GM18526 (cell line): ENCODE data around the gene RNU6-9.

ENCODE experiments used
- POLR2A ChIP-seq: IDR thresholded peaks from 3 replicates; pipeline ENCODE4 v1.6.1; 2011; ENCODE audit not compliant: insufficient read length; ENCODE audit errors: extremely low read depth

The RNU6-9 gene

DNA sequence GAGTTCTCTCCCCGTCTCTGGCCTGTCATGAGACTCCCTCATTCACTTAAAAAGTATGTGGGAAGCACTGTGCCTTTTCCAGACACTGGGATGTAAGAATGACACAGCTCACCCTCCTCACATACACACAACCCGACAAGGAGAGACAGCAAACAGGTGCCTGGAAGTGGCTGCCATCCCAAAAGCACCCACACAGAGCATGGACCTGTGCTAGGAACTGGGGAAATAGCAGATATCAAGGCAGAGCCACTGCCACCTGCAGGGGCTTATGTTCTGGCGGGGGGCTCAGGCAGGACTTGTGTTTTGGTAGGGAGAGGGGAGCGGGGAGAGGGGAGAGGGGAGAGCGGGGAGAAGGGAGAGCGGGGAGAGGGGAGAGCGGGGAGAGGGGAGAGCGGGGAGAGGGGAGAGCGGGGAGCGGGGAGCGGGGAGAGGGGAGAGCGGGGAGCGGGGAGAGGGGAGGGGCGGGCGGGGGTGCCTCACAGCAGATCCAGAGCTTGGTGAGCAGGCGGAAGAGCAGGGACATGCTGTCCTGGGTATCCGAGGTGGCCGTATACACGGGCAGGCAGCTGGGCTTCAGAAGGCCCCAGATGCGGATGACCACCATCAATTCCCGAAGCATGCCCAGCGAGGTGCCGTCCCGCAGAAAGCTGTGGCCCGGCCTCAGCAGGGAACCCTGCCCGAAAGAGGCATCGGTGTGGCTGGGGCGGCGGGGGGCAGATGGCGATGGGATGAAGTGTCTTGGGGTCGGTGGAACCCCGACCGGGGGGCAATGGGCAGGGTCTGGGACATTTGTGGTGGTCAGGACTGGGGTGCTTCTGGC lies 21.6 kb upstream of the RNU6-9 start:
- no peak for TF ChIP-seq POLR2A

DNA sequence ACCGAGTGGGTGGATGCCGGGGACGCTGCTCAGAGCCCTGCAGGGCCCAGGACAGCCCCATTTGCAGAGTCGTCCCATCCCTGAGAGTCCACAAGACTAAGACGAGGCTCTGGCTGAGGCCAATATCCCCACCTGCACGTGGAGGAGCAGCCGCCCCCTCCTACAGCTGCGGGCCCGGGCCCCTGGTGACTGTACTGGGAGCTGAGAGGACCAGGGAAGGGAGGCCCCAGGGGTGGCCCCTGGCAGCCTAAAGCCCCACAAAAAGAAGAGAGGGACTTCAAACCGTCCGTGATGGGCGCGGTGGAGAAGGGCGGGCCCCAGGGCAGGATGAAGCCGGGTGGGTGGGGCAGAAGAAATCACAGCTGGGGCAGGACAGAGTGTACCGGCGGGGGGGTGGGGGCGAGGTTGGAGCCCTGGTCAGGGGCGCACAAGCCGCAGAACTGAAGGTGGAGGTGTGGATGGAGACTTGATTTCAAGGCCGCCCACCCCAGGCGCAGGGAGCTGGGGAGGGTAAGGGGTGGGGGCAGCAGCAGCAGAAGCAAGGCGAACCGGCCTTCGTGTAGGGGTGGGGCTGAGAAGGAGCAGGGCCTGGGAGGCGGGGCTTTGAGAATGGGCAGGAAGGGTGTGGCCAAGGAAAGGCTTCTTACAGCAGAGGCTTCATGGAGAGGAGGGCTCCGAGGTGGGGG lies 20.9 kb upstream of the RNU6-9 start:
- no peak for TF ChIP-seq POLR2A

DNA sequence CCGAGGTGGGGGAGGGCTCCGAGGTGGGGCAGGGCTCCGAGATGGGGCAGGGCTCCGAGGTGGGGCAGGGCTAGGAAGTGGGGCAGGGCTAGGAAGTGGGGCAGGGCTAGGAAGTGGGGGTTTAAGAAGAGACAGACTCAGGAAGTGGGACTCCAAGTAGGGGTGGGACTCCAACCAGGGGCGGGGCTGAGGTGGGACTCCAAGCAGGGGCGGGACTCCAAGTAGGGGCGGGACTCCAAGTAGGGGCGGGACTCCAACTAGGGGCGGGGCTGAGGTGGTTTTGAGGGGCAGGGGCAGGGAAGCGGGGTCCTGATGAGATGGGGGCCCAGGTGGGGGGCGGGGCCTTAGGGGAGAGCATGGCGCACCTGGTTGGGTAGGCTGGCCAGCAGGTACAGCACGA lies 20.2 kb upstream of the RNU6-9 start:
- no peak for TF ChIP-seq POLR2A

GRCh38 chr19:873561-874041 lies 19.7 kb upstream of the RNU6-9 start:
- no peak for TF ChIP-seq POLR2A

- TF ChIP-seq POLR2A: no peak
These were observed 17.9 kb upstream of the RNU6-9 start for GRCh38 chr19:875265-875879.

DNA sequence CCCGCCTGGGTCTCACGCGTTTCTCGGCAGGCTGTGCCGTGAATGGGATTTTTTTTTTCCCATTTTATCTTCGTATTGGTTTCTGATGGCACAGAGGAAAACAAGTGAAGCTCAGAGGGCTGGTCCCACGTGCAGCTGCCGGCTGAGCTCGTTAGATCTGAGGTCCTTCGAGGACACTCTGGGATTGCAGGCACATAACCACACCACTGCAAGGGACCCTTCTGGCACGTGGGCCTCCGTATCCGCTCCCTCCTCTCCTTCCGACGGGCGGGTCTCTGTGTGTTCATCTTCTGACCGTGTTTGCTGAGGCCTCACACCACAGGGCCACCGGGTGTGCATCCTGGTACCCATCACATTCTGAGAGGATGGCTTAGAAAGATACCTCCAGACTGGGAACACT lies 17.2 kb upstream of the RNU6-9 start:
- TF ChIP-seq POLR2A: no peak

GRCh38 chr19:876780-877314 lies 16.4 kb upstream of the RNU6-9 start:
- no peak for TF ChIP-seq POLR2A

DNA sequence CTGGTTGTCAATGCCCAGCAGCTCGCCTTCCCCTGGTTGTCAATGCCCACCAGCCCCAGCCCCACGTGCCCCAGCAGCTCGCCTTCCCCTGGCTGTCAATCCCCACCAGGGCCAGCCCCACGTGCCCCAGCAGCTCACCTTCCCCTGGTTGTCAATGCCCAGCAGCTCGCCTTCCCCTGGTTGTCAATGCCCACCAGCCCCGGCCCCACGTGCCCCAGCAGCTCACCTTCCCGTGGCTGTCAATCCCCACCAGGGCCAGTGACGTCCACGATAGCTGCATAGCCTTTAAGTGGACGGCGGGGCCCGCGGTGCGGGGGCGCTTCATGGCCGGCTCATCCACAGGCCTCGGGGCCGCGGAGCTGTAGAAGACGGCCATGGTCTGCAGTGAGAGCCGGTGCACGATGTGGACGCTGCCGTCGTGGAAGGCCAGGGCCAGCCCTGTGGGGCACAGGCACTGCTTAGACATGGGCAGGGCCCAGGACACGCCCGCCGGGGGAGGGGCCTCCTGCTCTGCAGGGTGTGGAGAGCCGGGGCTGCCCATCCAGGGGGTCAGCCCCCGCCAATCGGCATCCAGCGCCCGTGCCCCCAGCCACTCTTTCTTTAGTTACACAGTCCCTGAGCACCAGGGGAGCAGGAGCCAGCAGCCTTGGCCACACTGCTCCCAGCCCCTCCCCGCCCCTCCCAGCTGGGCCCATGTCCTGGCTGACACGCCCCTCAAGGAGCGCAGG lies 13.4 kb upstream of the RNU6-9 start:
- TF ChIP-seq POLR2A: no peak

DNA sequence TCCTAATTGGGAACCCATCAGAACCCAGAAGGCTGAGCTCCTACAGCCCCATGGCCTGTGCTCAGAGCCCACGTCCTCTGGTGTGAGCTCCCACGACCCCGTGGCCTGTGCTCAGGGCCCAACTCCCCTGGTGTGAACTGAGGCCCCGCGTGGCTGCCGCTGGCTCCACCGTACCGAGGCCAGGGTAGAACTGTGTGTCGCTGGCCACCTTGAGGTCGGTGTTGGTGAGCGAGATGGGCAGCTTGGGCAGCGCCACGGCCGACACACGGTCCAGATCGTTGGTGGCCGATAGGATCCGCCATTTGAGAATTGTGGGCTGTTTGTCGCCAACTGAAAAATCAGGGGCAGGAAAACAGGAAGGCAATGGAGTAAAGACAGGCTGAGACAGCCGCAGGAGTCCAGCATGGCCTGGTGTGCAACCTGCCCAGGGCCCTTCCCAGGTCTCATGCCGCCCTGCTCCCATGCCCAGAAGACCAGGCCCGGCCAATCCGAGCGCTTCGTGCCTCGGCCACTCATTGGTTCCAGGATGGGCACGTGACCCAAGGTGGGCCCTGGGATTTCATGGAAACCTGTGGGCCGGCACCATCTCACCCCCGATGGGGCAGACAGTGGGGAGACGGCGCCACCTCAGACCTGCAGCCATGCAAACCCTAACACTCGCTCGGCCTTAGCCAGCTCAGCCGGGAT lies 11.8 kb upstream of the RNU6-9 start:
- no peak for TF ChIP-seq POLR2A

- TF ChIP-seq POLR2A: no peak
These were observed 10.3 kb upstream of the RNU6-9 start for GRCh38 chr19:882871-883497.

DNA sequence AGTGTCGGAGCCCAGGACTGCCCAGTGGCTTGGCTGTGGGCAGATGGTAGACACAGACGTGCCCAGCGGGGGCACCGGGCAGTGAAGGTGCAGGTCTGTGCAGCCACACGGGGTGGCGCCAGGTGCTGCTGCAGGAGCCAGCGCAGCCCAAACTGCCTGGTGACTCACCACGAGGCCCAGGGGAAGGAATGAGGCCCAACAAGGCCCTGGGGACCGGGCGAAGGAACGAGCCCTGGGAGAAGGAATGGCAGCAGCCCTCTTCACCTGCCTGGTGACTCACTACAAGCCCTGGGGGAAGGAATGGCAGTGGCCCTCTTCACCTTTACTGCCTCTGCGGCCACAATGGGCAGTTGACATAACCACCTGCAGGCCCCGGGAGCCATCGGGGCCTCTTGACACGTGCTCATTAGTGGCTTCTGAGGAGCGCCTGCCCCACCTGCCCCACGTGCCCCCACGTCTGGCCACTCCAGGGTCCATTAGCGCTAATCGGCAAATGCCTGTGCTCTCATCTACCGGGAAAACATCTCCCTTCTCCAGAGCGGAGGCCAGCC lies 9.5 kb upstream of the RNU6-9 start:
- no peak for TF ChIP-seq POLR2A

DNA sequence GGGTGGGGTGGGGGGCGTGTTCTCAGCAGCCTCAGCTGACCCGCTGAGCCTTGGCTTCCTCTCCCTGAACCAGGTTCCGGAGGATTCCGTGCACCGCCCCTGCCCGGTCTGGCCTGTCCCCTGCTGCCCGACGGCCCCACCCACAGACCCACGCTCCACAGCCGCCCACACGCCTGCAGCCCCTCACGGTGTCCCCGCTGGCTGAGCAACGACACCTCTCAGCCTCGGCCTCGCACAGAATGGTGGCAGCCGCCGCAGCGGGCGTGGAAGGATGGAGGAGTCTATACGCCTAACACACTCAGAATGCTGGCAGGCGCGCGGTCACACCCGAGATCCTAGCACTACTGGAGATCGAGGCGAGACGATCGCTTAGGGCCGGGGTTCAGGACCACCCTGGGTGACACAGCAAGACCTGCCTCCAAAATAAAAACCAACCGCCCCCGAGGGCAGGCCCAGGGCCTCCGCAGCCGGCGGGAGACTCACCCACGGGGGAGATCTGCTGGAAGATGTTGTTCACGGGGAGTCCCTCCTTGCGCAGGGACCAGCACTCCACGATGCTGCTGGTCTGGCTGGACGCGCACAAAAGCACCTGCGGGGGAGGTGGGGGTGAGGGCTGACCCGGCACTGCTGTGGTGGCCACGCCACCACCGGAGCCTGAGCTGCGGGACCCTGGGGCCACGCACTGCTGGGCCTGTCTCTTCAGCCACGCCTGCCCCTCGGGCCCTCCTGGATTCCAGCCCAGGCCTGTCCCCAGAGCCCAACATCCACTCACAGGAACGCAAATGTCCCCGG lies 8.7 kb upstream of the RNU6-9 start:
- no peak for TF ChIP-seq POLR2A

- no peak for TF ChIP-seq POLR2A
These were observed 7.6 kb upstream of the RNU6-9 start for GRCh38 chr19:885536-886224.

DNA sequence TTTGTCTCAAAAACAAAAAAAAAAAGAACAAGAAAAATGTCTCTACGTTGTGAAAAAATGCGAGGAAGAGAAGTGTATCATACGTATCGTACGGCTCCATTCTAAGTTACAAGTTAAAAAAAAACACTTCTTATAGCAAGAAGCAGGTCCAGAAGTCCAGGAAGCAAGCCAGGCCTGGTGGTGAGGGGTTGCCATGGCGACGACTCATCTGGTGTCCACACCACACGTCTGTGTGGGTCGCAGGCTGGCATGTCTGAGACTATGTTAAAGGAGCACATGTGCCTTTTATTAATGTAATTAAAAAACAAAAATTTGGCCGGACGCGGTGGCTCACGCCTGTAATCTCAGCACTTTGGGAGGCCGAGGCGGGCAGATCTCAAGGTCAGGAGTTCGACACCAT lies 6.2 kb upstream of the RNU6-9 start:
- TF ChIP-seq POLR2A: no peak
